Neutrophil (primary cell): Measurements from ENCODE around the gene PPP1R14C.

Experiments used
- H3K27ac ChIP-seq: fragments of 200-600 bp; sonication (generic); 2 replicates; pipeline ENCODE4 v1.5.1; 2016; ENCODE audit warnings: mild to moderate bottlenecking, moderate library complexity
- H3K27me3 ChIP-seq: fragments of 200-600 bp; sonication (generic); 2 replicates; pipeline ENCODE4 v1.6.0; 2016; ENCODE audit warnings: mild to moderate bottlenecking
- H3K36me3 ChIP-seq: fragments of 200-600 bp; sonication (generic); 2 replicates; pipeline ENCODE4 v1.5.1; 2017
- H3K4me1 ChIP-seq, 2 experiments: fragments of 200-600 bp in 1 of 2; sonication (generic) in 1 of 2; 1 replicate in 1 of 2; 2 replicates in 1 of 2; pipeline versions ENCODE4 v1.5.1 to v1.6.1; 2013 to 2016; ENCODE audit warnings: low read depth in 1 of 2, low read length in 1 of 2, mild to moderate bottlenecking in 1 of 2, moderate library complexity in 1 of 2; ENCODE audit not compliant: control insufficient read depth in 1 of 2, insufficient read depth in 1 of 2
- H3K4me3 ChIP-seq, 2 experiments: fragments of 200-600 bp in 1 of 2; sonication (generic) in 1 of 2; 1 replicate in 1 of 2; 2 replicates in 1 of 2; pipeline ENCODE4 v1.5.1; 2013 to 2016; ENCODE audit warnings: low read depth in 1 of 2, low read length in 1 of 2, mild to moderate bottlenecking in 1 of 2, moderate library complexity in 1 of 2
- H3K9me3 ChIP-seq: fragments of 200-600 bp; sonication (generic); 2 replicates; pipeline ENCODE4 v1.5.1; 2016
- CTCF ChIP-seq: fragments of 200-600 bp; sonication (generic); IDR thresholded peaks from 2 replicates; pipeline ENCODE4 v1.5.1; 2016; ENCODE audit warnings: antibody characterized with exemption

PPP1R14C gene

GRCh38 chr6:150150458-150150820 is 7.6 kb downstream of the PPP1R14C start:
- H3K4me3 ChIP-seq: no peak overlapping the region
- no peak overlapping the region for H3K27ac ChIP-seq
- TF ChIP-seq CTCF: no peak
- no peaks in the 10 kb centered on the region for H3K9me3 ChIP-seq
- peaks cover 0 to 6% of the 10 kb centered on the region in 2 experiments for H3K4me1 ChIP-seq
- peaks cover 57% of the 10 kb centered on the region for H3K27me3 ChIP-seq
- H3K36me3 ChIP-seq: no peaks in the 10 kb centered on the region

GRCh38 chr6:150150821-150151646 is 8.2 kb downstream of the PPP1R14C start:
- no peak for TF ChIP-seq CTCF
- Histone ChIP-seq H3K27ac (no peak overlapping the region), H3K4me3 (no peak overlapping the region), H3K4me1 (peaks cover 0 to 6% of the 10 kb centered on the region in 2 experiments), H3K9me3 (no peaks in the 10 kb centered on the region), H3K27me3 (peaks cover 51% of the 10 kb centered on the region), H3K36me3 (no peaks in the 10 kb centered on the region)

DNA sequence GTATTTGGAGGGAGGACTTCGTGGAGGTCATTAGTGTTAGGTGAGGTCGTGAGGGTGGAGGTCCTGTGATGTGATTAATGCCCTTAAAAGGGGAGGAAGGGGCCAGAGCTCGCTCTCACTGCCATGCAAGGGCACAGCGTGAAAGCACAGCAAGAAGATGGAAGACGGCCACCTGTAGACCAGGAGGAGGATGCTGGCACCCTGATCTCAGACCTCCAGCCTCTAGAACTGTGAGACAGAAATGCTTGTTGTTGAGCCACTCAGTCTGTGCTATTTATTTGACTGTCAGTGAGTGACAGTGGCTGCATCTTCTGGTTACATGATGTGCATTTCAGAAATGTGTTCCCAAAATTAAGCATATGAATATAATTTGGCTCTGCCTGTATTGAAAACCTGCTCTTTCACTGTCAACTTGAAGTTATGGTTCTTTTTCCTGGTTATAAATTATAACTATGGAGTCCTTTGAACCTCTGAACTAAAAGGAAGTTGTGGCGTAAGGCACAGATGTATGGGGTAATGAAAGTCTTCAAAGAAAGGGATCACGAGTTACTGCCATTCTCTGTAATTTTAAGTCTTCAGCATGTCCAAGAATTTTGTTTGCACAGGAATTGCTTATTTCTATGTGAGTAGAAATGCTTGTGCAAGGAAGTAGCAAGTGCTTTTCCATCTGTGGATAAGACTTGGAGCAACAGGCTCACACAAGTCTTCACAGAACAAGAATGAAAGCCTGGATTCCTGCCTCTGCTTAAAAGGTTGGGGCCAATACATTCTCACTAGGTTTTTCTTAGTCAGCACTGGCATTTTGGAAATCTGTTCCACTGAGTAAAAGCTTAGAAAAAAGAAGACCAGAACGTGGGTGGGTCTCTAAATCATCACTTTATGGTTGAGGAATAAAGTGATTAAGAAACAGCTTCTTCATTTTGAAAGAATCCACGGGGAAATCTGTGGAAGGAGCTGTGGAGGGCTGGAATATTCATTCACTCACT is 10.3 kb downstream of the PPP1R14C start:
- Histone ChIP-seq H3K27me3 (peaks cover 31% of the 10 kb centered on the region), H3K36me3 (no peaks in the 10 kb centered on the region), H3K4me3 (no peak overlapping the region), H3K9me3 (no peaks in the 10 kb centered on the region), H3K27ac (no peak overlapping the region), H3K4me1 (peaks cover 0 to 6% of the 10 kb centered on the region in 2 experiments)
- TF ChIP-seq CTCF: no peak

DNA sequence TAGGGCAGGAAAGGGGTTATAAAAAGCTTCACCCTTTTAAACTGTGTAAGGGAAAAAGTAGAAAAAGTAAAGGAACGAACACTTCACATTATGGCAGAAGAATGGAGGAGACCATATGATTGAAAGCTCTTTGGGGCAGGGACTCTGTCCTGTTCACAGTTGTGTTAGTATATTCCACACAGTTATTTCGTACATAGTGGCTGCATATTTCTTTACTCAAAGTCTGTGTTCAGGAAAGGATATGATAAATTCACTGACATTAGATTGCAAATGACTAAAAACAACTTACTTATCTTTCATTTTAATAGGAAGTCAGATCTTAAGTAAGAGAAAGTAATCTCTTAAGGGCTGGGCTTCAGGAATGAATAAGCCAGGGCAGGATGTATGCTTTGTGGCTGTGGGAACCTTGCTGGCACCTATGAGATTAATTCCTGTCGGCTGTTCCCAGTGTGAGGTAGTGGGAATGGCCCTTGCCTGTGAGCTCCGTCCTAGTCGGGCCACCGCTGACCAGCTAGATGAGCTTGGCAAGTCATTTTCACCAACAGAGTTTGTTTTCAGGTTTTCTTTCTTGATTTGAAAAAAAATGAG is 11.2 kb downstream of the PPP1R14C start:
- TF ChIP-seq CTCF: no peak
- Histone ChIP-seq H3K36me3 (no peaks in the 10 kb centered on the region), H3K4me1 (peaks cover 0 to 6% of the 10 kb centered on the region in 2 experiments), H3K4me3 (no peak overlapping the region), H3K27ac (no peak overlapping the region), H3K27me3 (peaks cover 23% of the 10 kb centered on the region), H3K9me3 (no peaks in the 10 kb centered on the region)

DNA sequence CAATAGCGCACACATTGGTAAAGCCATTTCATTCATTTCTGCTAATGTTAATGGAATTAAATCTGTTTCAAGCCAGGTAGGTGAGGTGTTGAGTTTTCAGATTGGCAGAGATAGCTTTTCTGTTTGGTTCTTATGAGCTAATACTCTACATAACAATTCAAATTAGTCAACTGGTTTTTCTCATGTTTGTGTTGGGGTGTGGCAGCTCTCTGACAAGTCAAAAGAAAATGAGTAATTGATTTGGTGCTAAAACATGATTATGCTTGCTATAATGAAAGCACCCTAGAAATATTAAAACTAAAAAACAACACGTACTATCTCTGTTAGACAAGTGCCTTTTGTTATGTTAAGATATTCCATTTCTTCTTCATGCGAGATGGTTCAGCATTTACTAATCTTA is 13.6 kb downstream of the PPP1R14C start:
- TF ChIP-seq CTCF: no peak
- H3K36me3 ChIP-seq: no peaks in the 10 kb centered on the region
- H3K27me3 ChIP-seq: peaks cover 1% of the 10 kb centered on the region
- no peak overlapping the region for H3K4me3 ChIP-seq
- H3K9me3 ChIP-seq: no peaks in the 10 kb centered on the region
- H3K4me1 ChIP-seq: peaks cover 0 to 6% of the 10 kb centered on the region in 2 experiments
- H3K27ac ChIP-seq: no peak overlapping the region
